ENCODE data around the gene BARHL2.

Gene BARHL2

GRCh38 chr1:90724926-90725656, 8.0 kb upstream of the BARHL2 start:
- no peak for DNase-seq (ENCODE audit: low read depth)

GRCh38 chr1:90724361-90724760, 7.3 kb upstream of the BARHL2 start:
- DNase-seq (ENCODE audit: low read depth) = no peak

DNA sequence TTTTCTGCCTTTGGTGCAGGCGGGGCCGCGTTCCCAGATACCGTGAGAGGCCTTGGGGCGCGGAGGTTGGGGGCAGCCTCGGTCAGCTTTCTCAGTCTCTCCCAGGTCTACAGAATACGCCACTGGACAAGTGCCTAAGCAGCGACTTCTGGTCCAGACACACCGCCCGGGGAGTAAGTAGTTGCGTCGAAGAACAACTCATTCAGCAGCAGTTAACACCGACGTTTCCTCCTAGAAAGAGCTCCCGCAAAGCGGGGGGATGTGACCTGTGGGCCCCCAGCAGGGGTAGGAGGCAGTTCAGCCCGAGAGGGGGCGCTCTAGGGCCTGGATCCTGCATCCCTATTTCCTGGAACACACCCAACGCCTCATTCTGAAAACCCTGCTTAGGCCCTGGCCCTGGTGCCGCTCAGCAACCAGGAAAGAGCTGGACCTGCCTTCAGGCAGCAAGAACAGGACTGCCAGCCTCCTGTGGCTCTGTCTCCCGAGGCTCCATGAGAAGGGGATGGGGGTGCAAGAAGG, 6.5 kb upstream of the BARHL2 start:
- DNase-seq (ENCODE audit: low read depth) = no peak

GRCh38 chr1:90722874-90723589, 5.9 kb upstream of the BARHL2 start:
- no peak for DNase-seq (ENCODE audit: low read depth)

DNA sequence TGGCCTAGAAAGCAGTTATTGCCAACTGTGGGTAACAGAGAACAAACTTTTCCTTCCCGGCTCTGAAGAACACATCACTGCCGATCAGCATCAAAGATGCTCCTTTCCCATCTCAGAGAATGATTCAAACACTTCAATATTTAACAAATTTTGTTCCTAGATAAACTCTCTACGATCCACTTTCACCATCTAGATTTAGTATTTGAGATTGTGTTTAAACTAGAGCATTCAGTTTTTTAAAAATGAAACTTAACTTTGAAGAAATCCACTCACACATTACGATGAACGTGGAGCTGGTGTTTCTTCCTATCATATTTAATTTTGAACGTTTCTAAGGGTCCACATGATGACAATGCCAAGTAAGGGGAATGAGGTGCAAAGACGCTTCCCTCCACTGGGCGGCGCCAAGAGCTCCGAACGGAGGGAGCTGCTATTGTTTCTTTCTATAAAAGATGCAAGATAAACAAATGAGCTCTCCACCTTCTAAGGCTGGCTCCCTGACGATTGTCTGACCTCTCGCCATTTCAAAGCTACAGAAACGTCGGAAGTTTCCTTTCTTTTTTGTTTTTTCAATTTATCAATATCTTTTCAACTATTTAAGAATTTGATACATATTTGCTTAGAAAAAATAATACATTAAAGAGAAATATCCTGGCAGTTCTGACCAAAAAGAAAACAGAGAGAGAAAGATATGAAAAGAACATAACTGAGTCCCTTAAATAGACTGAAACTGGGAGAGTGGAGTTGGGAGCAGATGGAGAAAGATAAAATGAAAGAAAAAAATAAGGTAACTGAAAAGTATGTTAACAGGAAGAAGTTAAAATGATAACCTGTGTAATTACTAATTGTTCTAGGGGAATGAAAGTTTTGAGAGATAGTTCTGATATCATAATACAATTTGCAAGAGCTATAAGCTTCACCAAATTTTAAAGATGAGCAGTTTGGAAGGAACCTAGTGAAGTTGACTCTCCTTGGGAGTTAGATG, 4.4 kb upstream of the BARHL2 start:
- peak; percentile 27 for DNase-seq (ENCODE audit: low read depth)

- DNase-seq (ENCODE audit: low read depth) = no peak
Measured at GRCh38 chr1:90720145-90720636, 3.1 kb upstream of the BARHL2 start.

DNA sequence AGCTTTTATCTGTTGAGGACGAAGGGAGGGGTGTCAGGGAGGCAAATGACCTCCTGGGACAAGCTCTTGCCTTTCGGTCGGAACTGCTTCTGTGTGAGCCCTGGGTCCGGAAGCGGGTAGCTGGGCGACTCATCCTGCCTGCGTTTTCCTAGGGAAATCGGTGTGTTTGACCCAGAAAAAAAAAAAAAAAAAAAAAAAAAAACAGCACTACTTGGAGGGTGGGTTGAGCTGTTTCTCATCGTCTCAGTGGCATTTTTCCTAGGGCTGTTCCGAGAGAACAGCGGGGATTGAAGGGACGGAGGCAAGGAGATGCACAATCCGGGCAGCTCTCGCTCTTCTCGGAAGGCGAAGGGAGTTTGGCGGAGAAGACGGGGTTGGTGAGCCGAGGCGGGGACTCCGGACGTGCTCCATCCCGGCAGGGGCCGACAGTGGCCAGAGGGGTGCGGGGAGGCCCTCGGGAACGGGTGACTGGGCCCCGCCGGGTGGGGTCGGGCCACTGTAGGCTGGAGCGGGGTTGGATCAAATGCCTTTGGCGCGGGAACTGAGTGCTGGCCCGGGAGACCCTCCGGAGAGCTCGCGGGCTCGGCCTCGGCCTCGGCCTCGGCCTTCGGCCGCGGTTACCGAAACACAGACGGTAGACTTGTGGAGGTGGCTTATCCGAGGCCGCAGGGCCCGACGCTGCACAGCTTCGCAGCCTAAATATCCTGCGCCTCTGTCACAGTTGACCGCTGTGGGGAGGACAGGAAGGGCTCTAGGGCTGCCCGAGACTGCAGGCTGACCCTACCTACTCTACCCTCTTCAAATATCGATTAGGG, 2.4 kb upstream of the BARHL2 start:
- no peak for DNase-seq (ENCODE audit: low read depth)

DNA sequence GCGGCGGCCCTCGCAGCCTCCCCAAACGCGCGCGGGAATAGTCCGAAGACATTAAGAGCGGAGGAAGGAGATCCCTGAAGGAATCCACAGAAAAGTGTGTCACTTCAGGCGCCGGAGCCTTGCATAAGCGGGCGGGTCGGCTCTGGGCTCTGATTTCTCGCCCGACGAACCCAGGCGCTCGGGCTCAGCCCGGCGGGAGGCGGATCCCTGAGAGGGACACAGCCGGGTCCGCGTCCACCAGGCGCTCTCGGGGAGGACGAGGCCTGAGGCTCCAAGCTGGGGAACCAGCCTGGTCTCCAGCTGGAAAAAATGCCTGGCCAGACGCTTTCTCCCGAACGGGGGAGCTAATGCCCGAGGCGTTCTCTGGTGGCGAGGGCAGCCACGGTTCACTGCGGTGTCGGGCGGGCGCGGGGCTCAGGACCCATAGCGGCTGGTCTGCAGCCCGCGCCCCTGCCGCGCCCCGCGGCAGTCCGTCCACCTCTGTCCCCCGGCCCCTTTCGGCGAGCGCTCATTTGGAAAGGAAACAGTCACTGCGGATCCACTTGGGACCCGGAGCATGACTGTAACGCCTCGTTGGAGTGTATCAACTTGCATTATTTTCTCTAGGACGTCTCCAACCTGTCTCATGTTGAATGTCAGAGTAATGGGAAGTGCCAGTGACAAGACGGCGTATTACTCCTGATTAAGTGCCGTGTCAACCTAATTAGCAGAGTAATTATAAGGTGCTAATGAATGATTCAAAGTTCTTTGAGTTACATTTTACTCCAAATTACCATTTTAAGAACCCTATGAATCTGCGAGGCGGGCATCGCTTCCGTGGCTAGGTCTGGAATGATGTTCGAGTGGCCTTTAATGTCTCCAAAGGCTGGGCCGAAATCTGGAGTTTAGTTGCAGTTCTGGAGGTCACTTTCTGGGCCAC, 1.6 kb upstream of the BARHL2 start:
- no peak for DNase-seq (ENCODE audit: low read depth)

- DNase-seq (ENCODE audit: low read depth) = no peak
Measured at GRCh38 chr1:90717665-90718410, 736 bp upstream of the BARHL2 start.

DNA sequence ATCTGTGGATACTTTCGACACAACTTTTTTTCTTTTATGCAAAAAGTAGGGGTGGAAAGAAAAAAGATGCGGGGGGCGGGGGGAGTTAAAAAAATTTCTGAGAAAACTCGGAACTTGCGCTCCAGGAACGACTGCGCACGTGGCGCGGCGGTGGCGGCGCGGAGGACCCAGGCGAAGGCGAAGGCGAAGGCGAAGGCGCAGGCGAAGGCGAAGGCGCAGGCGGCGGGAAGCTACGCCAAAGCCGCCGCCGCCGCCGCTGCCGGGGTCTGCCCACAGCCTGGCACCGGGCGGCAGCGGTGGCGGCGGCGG, 208 bp upstream of the BARHL2 start:
- no peak for DNase-seq (ENCODE audit: low read depth)

- no peak for DNase-seq (ENCODE audit: low read depth)
Measured at GRCh38 chr1:90716243-90716551, 905 bp downstream of the BARHL2 start.

DNA sequence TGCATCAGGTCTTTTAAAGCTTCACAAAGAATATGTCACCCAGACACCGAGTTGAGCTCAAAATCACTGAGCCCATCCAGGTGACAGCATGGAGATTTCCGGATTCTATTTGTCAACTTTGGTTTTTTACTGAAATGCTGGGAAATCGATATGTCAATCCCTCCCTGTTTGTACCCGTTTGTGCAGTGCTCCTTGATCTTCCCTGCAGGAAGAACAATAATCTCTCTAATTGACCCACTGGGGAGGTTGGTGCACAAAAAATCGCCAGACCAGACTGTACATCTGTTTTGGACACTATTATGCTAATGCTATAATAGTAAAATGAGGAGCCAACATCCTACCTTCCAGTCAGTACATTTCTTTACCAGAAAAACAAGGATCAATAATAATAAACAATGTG, 1.8 kb downstream of the BARHL2 start:
- no peak for DNase-seq (ENCODE audit: low read depth)

- no peak for DNase-seq (ENCODE audit: low read depth)
Measured at GRCh38 chr1:90714521-90714951, 2.6 kb downstream of the BARHL2 start.

DNA sequence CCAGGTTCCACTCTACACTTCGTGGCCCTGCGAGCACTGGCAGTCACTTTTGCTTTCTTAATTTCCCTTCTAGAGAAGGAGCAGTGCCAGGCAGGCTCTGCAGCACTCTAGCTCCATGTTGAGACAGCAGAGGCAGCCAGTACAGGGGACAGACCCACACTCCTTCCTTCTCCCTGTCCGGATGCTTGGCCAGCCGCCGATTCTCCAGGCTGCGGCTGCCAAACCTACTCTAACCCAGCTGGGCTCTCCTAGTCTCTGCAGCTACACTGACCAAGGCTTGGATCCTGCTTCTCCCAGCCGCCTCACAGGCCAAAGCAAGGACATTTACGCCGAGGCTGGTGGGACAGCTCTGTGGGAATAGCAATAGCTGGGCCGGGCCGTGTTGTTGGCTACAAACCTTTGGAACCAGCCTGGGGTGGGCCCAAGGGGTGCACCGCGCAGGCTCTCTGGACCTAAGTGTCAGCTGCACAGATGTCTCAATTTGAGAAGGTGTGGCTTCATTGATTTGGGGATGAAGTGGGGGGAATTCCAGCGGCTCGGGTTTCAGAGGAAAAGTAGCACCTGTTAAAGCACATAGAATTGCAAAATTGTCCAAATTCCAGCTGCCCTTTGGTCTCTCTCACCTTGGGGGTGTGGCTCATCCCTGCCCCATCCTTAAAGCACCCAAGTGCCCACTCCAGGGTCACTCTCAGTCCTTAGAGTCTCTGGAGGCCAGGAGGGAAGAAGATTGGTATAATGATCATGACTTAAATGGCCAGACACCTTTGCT, 3.2 kb downstream of the BARHL2 start:
- DNase-seq (ENCODE audit: low read depth) = no peak

DNA sequence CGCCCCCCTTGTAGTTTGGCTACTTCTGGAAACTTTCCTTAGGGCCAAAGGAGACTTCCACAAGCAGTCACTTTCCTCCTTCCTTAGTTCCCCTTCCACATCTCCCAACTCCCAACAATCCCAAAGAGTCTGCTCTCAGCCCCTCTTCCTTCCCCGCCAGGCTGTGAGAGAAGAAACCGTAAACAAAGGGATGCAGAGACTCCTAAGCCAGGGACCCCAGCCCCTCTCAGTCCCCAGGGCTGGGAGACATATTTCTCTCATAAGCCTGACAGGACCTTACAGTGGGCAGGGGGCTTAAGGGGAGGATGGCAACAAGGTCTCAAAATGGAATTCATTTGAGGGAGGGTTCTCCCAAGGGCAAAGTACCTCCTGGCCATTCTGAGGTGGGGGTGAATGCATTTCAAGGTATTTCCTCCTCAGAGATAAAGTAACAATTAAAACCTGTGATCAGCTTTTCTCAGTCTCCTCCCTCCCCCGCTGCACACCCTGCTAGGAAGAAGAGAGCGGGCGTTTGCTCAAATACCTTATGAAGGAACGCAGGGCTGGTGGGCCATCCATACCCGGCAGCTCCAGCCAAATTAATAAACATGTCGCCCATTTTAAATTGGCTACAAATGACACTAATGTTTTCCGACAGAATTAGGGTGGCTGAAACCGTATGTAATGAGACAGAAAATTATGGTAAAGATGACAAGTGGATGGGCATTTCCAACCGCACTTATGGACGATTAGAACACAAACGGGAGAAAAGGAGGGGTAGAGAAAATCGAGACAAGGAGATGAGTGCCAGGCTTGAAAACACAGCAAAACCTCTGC, 4.0 kb downstream of the BARHL2 start:
- no peak for DNase-seq (ENCODE audit: low read depth)

GRCh38 chr1:90712153-90712856, 4.8 kb downstream of the BARHL2 start:
- DNase-seq (ENCODE audit: low read depth) = no peak

DNA sequence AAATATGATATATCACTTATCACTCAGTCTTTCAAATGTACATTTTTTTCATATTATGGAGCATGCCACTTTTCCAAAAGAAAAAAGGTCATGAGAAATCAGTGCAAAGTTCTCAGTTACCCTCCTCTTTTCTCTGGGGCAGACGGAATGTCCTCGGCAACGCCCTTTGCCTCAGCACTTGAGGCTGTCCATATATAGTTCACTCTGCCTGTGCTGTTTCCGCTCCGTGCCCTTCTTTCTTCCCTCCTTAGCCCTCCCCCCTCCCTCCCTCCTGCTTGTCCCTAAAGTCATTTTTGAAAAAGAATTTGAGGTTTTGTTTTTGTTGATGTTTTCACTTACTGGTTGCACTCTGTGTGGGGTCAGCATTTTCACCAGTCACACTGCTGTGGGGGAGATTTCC, 5.4 kb downstream of the BARHL2 start:
- no peak for DNase-seq (ENCODE audit: low read depth)

Data from stimulated activated CD8-positive, alpha-beta memory T cell treated with anti-CD3 and anti-CD28 coated beads, Interleukin-7, amount 100 ng/mL, for 24 hours (primary cell).